ENCODE data around the gene CCDC197.

The CCDC197 gene

GRCh38 chr14:93987815-93988476, 9.2 kb upstream of the CCDC197 start:
- H3K27ac ChIP-seq (ENCODE audit: insufficient read depth, low read depth, low read length, poor library complexity, severe bottlenecking), result no peak overlapping the region
- WGBS, 2 experiments, result 60 to 66% methylated on average over 3 of the region's 3 CpGs
- no peak overlapping the region for H3K4me3 ChIP-seq (ENCODE audit: insufficient read depth, low read depth, low read length)
- no peaks in the 10 kb centered on the region for H3K9me3 ChIP-seq (ENCODE audit: control insufficient read depth, low read length)
- H3K27me3 ChIP-seq (ENCODE audit: control insufficient read depth, insufficient read depth, low read length, poor library complexity, severe bottlenecking), result no peaks in the 10 kb centered on the region
- peaks cover 9% of the 10 kb centered on the region for H3K4me1 ChIP-seq (ENCODE audit: control insufficient read depth, insufficient read depth, low read length)
- no peaks in the 10 kb centered on the region for H3K36me3 ChIP-seq (ENCODE audit: control insufficient read depth, insufficient read depth, low read length)

DNA sequence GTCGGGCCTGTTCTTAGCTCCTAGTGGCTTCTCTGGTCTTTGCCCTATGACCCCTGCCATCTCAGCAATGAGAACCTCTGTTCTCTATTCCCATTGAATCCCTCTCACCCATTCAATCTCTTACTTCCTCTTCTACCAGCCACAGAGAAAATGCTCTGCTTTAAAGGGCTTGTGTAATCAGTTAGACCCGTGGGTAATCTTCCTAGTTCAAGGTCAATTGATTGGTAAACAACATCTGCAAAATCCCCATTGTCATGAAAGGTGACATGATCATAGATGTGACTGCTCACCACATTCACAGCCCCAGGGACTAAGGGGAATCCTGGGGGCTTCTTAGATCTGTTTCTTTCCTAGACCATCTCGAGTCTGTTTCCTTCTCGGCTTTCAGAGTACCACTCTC, 7.2 kb upstream of the CCDC197 start:
- Histone ChIP-seq H3K4me3 (ENCODE audit: insufficient read depth, low read depth, low read length) (no peak overlapping the region), H3K9me3 (ENCODE audit: control insufficient read depth, low read length) (no peaks in the 10 kb centered on the region), H3K27ac (ENCODE audit: insufficient read depth, low read depth, low read length, poor library complexity, severe bottlenecking) (no peak overlapping the region), H3K36me3 (ENCODE audit: control insufficient read depth, insufficient read depth, low read length) (no peaks in the 10 kb centered on the region), H3K4me1 (ENCODE audit: control insufficient read depth, insufficient read depth, low read length) (peaks cover 9% of the 10 kb centered on the region), H3K27me3 (ENCODE audit: control insufficient read depth, insufficient read depth, low read length, poor library complexity, severe bottlenecking) (no peaks in the 10 kb centered on the region)
- 80 to 84% methylated on average over 4 of the region's 4 CpGs for WGBS, 2 experiments

DNA sequence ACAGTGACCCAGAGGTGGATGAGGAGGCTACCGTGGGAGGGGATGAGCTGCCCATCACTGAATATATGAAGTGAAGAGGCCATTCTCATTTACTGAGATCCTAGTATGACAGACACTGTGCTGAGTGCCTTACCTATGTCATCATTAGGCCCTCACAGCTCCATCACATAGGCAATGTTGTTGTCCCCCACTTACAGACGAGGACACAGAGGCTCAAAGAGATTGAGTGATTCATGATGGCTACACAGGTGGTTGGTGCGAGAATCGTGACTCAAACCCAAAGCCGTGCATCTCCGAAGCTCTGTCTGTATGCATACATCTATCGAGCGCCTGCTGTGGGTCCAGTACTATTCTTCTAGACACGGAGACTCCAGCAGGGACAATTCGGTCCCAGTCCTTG, 5.9 kb upstream of the CCDC197 start:
- Histone ChIP-seq H3K36me3 (ENCODE audit: control insufficient read depth, insufficient read depth, low read length) (no peaks in the 10 kb centered on the region), H3K9me3 (ENCODE audit: control insufficient read depth, low read length) (no peaks in the 10 kb centered on the region), H3K27me3 (ENCODE audit: control insufficient read depth, insufficient read depth, low read length, poor library complexity, severe bottlenecking) (no peaks in the 10 kb centered on the region), H3K4me1 (ENCODE audit: control insufficient read depth, insufficient read depth, low read length) (peaks cover 8% of the 10 kb centered on the region), H3K27ac (ENCODE audit: insufficient read depth, low read depth, low read length, poor library complexity, severe bottlenecking) (no peak overlapping the region), H3K4me3 (ENCODE audit: insufficient read depth, low read depth, low read length) (no peak overlapping the region)
- 92% methylated on average over 10 of the region's 10 CpGs for WGBS, 2 experiments

DNA sequence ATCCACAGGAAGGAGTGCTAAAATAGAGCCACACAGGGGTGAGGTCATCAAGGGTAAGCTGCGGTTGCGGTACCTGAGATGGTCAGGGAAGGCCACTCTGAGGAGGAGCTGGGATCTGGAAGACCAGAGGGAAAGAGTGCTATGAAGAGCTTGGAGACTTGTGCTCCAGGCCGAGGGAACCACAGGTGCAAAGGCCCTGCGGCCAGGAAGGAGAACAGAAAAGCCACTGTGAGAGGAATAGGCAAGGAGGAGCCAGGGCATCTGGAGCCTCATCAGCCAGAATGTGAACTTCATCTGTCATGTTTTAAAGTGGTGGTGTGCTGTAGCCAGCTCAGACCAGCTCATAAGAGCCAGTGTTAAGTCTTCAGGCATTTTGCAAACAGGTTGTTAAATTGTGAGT, 5.5 kb upstream of the CCDC197 start:
- no peaks in the 10 kb centered on the region for H3K9me3 ChIP-seq (ENCODE audit: control insufficient read depth, low read length)
- 95 to 97% methylated on average over 4 of the region's 4 CpGs for WGBS, 2 experiments
- H3K4me1 ChIP-seq (ENCODE audit: control insufficient read depth, insufficient read depth, low read length), result peaks cover 8% of the 10 kb centered on the region
- peak overlapping the region; percentile 16 for H3K27ac ChIP-seq (ENCODE audit: insufficient read depth, low read depth, low read length, poor library complexity, severe bottlenecking)
- no peak overlapping the region for H3K4me3 ChIP-seq (ENCODE audit: insufficient read depth, low read depth, low read length)
- H3K27me3 ChIP-seq (ENCODE audit: control insufficient read depth, insufficient read depth, low read length, poor library complexity, severe bottlenecking), result no peaks in the 10 kb centered on the region
- no peaks in the 10 kb centered on the region for H3K36me3 ChIP-seq (ENCODE audit: control insufficient read depth, insufficient read depth, low read length)

DNA sequence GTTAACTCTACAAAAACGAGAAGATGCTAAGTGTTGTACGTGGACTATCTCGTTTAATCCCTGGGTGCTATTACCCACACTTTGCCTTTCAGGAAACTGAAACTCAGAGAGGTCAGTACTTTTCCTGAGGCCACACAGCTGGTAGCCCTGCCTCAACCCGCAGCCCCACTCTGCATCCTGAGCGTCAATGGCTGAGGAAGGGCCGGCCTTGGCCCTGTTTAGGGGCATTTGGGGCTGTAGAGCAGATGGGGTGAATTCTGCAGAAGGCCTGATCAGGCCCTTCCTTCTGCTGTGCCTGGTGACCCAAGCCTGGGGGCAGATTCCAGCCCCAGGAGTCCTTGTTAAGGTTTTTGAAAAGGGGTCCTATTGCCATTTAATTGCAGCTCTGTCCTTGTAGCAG, 3.7 kb upstream of the CCDC197 start:
- WGBS, 2 experiments, result 85 to 88% methylated on average over 6 of the region's 6 CpGs
- Histone ChIP-seq H3K9me3 (ENCODE audit: control insufficient read depth, low read length) (no peaks in the 10 kb centered on the region), H3K4me1 (ENCODE audit: control insufficient read depth, insufficient read depth, low read length) (peaks cover 4% of the 10 kb centered on the region), H3K27me3 (ENCODE audit: control insufficient read depth, insufficient read depth, low read length, poor library complexity, severe bottlenecking) (no peaks in the 10 kb centered on the region), H3K27ac (ENCODE audit: insufficient read depth, low read depth, low read length, poor library complexity, severe bottlenecking) (no peak overlapping the region), H3K4me3 (ENCODE audit: insufficient read depth, low read depth, low read length) (no peak overlapping the region), H3K36me3 (ENCODE audit: control insufficient read depth, insufficient read depth, low read length) (no peaks in the 10 kb centered on the region)

GRCh38 chr14:93994919-93995682, 2.0 kb upstream of the CCDC197 start:
- H3K36me3 ChIP-seq (ENCODE audit: control insufficient read depth, insufficient read depth, low read length), result no peaks in the 10 kb centered on the region

GRCh38 chr14:93996130-93996695, 888 bp upstream of the CCDC197 start:
- WGBS, 2 experiments, result 69 to 79% methylated on average over 8 of the region's 8 CpGs
- Histone ChIP-seq H3K9me3 (ENCODE audit: control insufficient read depth, low read length) (no peaks in the 10 kb centered on the region), H3K27me3 (ENCODE audit: control insufficient read depth, insufficient read depth, low read length, poor library complexity, severe bottlenecking) (no peaks in the 10 kb centered on the region), H3K27ac (ENCODE audit: insufficient read depth, low read depth, low read length, poor library complexity, severe bottlenecking) (no peak overlapping the region), H3K36me3 (ENCODE audit: control insufficient read depth, insufficient read depth, low read length) (no peaks in the 10 kb centered on the region), H3K4me3 (ENCODE audit: insufficient read depth, low read depth, low read length) (no peak overlapping the region), H3K4me1 (ENCODE audit: control insufficient read depth, insufficient read depth, low read length) (peaks cover 4% of the 10 kb centered on the region)

More at GRCh38 chr14:93994919-93995682, 2.0 kb upstream of the CCDC197 start:
- no peak overlapping the region for H3K27ac ChIP-seq (ENCODE audit: insufficient read depth, low read depth, low read length, poor library complexity, severe bottlenecking)
- 89 to 91% methylated on average over 13 of the region's 13 CpGs for WGBS, 2 experiments
- H3K27me3 ChIP-seq (ENCODE audit: control insufficient read depth, insufficient read depth, low read length, poor library complexity, severe bottlenecking), result no peaks in the 10 kb centered on the region
- no peak overlapping the region for H3K4me3 ChIP-seq (ENCODE audit: insufficient read depth, low read depth, low read length)
- peaks cover 4% of the 10 kb centered on the region for H3K4me1 ChIP-seq (ENCODE audit: control insufficient read depth, insufficient read depth, low read length)
- H3K9me3 ChIP-seq (ENCODE audit: control insufficient read depth, low read length), result no peaks in the 10 kb centered on the region

GRCh38 chr14:93997916-93998870, 1.1 kb downstream of the CCDC197 start:
- no peaks in the 10 kb centered on the region for H3K36me3 ChIP-seq (ENCODE audit: control insufficient read depth, insufficient read depth, low read length)
- 90 to 91% methylated on average over 17 of the region's 17 CpGs for WGBS, 2 experiments
- H3K9me3 ChIP-seq (ENCODE audit: control insufficient read depth, low read length), result no peaks in the 10 kb centered on the region
- peaks cover 2% of the 10 kb centered on the region for H3K4me1 ChIP-seq (ENCODE audit: control insufficient read depth, insufficient read depth, low read length)
- H3K27ac ChIP-seq (ENCODE audit: insufficient read depth, low read depth, low read length, poor library complexity, severe bottlenecking), result no peak overlapping the region
- no peaks in the 10 kb centered on the region for H3K27me3 ChIP-seq (ENCODE audit: control insufficient read depth, insufficient read depth, low read length, poor library complexity, severe bottlenecking)
- no peak overlapping the region for H3K4me3 ChIP-seq (ENCODE audit: insufficient read depth, low read depth, low read length)

- H3K27ac ChIP-seq (ENCODE audit: insufficient read depth, low read depth, low read length, poor library complexity, severe bottlenecking), result no peak overlapping the region
- no peak overlapping the region for H3K4me3 ChIP-seq (ENCODE audit: insufficient read depth, low read depth, low read length)
- WGBS, 2 experiments, result 92 to 94% methylated on average over 7 of the region's 7 CpGs
- H3K4me1 ChIP-seq (ENCODE audit: control insufficient read depth, insufficient read depth, low read length), result no peaks in the 10 kb centered on the region
- H3K27me3 ChIP-seq (ENCODE audit: control insufficient read depth, insufficient read depth, low read length, poor library complexity, severe bottlenecking), result no peaks in the 10 kb centered on the region
- no peaks in the 10 kb centered on the region for H3K36me3 ChIP-seq (ENCODE audit: control insufficient read depth, insufficient read depth, low read length)
- no peaks in the 10 kb centered on the region for H3K9me3 ChIP-seq (ENCODE audit: control insufficient read depth, low read length)
These were observed 1.8 kb downstream of the CCDC197 start for GRCh38 chr14:93998871-93999403.

Measured in ectodermal cell (in vitro differentiated cells).